ENCODE results near the gene POLR1A.

POLR1A gene

DNA sequence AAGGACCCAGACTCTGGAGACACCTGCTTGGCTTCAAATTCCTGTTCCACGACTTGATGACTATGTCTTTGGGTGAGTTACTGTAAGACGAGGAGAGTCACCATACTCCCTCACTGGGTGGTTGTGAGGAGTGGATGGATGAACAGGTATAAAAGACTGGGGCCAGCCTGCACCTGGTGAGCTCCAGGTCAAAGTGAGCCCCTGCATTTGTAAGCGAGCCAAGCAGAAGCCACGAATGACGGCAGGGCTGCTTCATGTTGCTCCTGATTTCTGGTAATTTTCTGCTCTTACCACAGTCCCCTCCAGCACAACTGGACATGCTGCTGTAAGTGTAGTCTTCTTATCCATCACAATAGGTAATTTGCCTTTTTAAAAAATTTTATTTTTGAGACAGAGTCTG is 86.6 kb downstream of the POLR1A start:
- no peak for DNase-seq

DNA sequence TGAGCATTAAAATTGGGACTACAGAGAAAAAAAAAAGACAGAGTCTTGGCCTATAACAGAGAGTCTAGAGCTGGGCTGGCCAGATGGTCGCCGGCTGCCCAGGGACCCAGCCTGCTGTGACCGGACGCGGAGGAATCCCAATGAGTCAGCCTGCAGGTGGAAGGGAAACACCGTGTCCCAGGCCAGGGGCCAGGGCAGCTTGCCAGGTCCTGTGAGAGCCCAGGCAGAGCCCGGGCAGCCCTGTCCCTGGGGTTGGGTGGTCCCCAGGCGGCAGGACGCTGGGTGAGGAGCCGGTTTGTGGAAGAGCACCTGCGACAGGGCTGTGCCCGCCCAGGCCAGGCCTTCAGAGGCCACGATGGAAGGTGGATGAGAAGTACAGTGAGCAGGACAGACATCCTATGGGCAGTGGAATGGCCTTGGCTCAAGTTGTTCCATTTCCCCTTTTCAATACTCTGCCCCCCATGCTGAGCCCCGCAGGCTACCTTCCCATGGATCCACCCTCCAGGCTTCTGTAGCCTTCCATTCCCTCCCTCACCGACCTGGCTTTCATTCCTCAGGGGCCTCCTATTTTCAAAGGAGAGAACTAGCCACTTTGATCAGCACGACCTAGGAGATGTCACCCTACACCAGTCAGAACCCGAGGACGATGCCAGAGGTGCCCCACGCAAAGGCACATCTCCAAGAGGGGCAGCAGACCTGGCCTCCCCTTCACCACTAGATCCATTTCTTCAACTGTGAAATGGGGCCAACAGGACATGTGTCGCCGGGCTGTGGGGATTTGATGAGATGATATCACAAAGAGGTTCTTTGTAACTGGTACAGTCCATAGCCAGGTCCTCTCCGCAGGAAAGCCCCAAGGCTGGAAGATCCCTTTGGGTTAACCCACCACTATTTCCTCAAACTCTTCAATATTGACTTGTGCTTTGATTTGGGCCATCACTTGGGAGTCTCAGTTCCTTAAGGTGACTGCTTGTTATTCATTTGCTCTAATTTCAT is 87.5 kb downstream of the POLR1A start:
- DNase-seq, result no peak

DNA sequence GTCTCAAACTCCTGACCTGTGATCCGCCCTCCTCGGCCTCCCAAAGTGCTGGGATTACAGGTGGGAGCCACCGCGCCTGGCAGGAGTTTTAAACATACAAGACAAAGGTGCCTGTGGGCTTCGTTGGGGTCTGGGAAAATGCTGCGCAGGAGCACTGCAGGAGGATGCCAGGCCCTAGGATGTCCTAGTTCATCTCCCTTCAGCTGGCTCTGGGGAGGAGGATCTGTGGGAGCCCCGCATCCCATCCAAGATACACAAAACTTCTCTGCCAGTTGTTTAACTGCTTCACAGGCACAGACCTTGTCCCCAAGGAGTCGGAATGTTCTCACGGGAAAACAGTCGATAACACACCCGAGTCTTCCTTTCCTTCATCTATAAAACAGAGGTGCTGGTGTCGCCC is 89.1 kb downstream of the POLR1A start:
- no peak for DNase-seq

DNA sequence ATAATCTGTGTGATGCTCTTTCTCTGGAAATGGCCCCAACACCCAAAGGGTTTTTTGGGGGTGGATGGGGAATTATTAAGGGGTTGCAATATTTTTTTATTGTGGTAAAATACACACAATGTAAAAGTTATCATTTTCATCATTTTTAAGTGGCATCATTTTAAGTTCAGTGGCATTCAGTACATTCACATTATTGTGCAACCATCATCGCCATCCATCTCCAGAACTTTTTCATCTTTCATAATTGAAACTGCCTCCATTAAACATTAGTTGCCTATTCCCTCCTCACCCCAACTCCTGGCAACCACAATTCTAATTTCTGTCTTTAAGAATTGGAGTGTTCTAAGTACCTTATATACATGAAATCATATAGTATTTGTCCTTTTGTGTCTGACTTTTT is 90.0 kb downstream of the POLR1A start:
- no peak for DNase-seq

DNA sequence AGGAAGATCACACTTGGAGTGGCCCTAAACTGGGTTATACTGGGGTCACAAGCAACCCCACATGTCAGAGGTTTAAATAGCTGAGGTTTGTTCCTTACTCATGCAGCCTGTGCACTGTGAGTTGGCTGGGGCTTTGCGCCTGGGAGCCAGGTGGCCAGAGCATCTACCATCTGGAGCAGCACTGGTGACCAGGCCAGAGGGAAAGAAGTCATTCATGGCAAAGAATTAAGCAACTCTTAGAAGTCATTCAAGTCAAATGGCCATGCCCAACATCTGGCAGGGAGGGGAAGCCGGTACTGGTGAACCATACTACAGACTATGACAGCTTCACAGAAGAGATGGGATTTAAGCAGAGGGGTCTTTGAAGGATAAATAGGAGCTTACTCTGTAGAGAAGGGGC is 90.7 kb downstream of the POLR1A start:
- no peak for DNase-seq

DNA sequence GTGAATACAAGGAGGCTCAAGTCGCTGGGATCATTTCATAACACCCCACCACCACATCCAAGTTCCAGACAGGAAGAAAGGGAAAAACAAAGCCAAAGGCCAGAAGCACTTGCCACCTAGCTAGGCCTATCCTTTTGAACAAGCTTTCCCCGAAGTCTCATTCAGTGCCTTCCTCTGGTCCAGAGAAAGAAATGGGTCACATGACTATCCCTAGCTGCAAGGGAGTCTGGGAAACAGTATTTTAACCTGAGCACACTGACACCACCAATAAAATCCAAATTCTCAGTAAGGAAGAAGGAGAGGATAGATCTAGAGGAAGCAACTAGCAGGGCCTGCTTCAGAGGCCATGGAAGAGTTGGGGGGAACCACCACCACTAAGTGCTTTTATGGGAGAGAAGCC is 91.2 kb downstream of the POLR1A start:
- no peak for DNase-seq

DNA sequence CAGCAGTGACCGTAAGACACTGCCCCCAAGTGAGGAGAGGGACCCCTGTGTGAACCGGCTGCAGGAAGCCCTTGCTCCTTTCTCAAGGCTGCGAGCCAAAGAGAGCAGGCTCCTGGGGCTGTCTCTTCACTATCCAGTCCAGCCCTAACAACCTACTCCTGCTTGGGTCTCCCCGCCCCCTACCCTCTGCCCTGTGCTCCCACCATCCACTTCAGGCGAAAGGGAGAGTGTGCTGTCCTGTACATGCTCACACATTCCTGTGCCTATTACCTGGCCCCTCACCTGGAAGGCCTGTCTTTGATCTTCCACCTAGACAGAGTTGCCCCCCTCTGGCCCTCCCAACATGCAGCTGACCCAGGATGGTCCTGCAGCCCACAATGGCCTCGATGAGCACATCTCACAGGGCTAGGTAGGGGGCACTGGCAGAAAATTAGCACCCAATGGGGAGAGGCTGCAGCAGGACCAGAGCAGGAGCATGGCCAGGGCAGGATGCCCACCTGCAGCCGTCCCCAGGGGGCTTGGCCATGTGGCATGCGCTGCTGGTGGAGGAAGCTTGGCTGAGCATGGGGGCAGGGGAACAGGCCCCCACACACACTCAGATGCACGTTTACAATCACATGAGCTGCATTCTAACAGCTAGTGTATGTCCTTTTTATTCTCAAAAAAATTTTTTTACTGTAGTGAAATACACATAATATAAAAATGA is 93.5 kb downstream of the POLR1A start:
- no peak for DNase-seq

DNA sequence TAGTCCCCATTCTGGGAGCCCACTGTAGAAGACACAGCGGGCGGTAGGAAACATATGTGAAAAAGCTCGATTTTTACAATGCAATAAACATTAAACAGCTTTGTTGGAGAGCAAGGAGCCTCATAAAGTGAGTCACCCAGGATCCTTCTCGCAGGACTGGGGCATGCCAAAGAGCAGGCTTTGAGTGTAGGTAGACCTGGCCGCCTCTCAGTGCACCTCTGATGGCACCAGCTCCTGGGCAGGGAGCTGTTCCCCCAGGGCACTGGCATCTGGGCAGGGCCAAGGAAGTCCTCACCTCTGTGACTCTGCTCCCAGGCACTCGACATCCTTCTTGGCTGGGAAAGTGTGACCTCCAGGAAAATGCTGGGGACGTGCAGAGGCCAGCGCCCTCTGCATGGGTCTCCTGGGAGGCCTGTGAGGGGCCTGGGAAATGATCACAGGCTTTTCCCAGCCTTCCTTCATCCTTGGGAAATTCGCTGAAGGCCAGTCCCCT is 94.2 kb downstream of the POLR1A start:
- DNase-seq, result no peak

DNA sequence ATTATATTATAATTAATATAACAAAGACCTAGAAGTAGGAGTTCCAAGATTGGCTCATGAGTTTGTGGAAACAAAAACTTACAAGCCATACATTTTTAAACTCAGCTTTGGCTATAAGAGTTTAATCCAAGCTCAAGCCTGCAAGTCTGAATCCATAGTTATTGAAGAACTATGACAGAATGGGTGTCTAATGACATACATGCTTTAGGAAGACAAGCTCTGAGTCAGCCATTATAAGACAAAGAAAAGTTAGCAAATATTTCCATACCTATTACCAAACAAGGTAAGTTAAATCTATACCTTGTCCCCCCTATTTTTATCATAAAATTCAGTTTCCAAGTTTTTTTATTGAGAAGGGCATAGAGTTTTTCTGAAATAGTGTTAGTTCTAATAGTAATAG is 95.6 kb downstream of the POLR1A start:
- no peak for DNase-seq

DNA sequence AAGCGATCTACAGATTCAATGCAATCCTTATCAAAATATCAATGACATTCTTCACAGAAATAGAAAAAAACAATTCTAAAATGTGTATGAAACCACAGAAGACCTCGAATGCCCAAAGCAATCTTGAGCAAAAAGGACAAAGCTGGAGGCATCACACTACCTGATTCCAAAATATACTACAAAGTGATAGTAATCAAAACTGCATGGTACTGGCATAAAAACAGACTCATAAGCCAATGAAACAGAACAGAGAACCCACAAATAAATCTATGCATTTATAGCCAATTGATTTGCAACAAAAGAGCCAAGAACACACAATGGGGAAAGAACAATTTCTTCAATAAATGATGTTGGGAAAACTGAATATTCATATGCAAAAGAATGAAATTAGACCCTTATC is 99.2 kb downstream of the POLR1A start:
- no peak for DNase-seq

DNA sequence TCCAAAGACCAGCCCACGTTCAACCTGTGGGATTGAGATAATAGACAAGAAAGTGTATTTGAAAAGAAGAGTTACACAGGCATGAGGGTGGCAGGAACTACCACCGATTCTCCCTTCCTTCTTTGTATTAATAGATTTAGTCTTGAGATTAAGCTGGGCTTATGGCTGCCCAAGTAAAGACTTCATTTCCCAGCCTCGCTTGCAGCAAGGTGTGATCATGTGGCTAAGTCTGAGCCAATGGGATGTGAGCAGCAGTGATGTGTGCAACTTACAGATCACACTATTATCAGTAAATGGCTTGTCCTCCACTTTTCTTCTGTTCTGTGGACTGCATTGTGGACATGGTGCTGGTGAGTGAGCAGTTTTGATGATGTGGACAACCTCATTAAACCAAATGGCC is 101.7 kb downstream of the POLR1A start:
- no peak for DNase-seq

DNA sequence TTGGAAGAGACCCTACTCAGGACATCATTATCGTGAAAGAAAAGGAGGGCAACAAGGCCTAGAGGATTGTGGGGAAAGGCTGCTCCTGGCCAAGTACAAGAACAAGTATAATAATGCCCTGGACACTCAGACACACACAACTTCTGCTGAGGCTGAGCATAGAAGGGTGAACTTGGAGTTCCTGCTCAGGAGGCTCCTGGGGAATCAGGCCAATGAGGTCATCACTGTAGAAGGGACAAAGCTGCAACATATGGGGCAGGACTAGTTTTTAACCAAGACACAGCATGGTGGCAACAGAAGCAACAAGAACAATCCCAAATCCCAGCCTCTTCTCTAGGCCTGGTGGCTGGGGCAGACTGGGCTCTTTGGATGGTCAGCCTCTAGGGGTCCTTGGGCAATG is 102.6 kb downstream of the POLR1A start:
- DNase-seq, result no peak

DNA sequence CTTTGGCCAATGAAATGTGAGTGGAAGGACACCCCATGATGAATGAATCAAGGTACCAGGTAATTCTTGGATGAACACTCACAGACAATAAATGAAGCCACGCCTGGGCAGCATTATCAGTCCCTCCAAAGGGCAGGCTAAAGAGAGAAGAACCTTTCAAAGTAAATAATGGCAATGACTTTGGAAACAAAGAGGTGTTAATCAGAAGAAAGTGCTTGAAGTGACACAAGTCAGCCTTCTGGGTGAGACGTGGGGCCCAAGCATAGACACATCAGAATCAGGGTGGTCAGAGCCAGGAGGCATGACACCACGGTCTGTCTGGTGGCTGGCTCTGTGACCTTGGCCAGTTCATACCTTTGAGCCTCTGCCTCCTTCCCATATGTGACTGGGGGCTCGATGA is 103.3 kb downstream of the POLR1A start:
- DNase-seq, result no peak

DNA sequence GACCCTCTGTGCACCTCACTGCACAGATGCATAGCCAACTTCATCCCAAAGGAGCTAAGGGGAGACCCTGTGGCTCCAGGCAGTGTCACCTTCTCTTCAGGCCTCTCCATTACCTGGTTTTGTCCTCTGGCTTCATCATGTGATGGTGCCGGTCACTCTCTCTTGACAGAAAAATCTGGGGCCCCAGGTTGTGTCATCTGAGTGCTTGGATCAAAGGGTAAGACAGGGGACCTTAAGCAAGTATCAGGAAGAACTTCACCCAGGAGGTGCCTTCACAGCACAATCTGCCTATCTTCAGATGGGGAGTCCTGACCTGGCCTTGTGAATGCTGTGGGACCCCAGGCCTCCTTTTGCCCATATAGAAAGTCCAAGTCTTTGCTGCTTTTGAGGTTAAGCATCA is 104.4 kb downstream of the POLR1A start:
- no peak for DNase-seq

DNA sequence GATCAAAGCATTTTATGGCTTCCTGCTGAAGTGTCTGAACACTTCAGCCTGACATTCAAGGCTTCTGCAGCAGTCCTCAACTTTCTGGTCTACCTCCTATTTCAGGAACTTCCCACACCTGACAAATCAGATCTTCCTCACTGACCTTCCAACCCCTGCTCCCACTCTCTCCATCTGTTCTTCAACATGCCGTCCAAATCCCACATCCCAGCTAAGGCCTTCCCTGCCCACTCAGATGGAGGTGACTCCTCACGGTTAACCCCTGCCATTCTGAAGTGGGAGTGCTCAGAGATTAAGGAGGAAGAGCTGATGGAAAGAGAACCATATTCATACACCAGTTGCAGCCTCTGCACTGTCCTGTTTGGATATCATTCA is 104.8 kb downstream of the POLR1A start:
- DNase-seq, result no peak

DNA sequence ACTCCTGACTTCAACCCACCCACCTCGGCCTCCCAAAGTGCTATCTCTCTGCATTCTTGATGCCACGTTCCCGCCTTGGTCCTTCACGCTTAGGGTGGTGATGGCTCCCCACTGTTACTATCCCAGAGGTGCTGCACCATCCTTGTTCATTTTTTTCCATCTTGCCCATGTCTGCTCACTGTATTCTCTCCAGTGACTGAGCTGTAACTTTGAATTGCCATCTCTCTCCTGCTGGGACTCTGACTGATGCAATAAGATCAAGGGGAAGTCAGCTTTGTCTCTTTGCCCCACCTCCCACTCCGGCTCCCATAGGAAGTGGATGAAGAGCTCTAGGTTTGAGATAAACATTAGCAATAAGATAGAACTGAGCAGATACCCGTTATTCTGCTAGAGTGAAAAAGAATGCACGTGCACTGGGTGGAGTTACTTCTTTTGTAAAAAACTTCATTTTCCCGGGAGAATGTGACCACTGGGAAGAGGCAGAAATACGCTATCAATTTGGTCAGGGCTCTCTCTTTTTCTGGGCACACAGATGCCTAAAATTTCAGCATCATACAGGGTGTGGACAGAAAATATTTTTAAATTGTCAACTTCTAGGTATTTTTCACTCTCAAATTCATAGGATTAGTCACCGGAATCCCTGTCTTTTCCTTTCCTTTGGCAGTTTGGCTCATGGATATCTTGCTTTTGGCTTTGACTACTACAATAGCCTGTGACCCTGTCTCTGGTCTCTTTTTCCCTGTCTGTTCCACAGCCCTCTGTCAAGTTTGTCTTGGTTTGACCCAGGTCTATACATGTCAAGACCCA is 105.4 kb downstream of the POLR1A start:
- DNase-seq, result no peak

DNA sequence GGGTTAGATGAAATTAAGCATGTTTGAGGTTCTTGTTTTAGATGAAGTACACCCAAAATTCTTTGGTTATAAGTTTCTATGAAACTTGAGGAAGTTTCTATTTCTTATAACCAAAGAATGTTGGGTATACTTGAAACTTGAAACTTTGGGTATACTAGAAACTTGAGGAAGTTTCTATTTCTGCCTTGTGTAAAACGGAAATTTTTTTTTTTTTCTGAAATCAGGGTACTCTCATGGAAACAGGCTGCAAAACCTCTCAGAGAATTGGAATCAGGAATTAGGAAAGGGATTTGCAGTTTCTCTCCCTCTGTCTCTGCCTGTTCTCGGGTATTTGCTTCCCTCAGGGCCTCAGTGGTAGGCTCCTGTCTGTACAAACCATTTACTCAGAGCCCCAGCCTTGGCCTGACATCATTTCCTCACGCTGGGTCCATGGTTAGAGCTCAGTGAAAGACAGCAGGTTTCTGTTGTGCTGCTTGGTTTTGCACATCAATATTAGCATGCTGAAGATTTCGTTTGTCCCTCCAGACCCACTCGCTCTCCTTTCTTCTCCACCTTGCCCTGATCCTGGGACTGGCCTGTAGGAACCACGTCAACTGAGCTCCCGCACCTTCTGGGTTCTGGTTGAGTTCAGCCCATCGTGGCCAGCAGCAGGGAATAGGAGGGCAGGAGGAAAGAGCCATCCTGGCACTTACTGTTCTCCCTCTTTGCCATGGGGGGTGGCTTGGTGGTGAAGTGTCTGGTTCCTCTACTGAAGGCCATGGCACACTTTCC is 106.4 kb downstream of the POLR1A start:
- peak; percentile 31 for DNase-seq

DNA sequence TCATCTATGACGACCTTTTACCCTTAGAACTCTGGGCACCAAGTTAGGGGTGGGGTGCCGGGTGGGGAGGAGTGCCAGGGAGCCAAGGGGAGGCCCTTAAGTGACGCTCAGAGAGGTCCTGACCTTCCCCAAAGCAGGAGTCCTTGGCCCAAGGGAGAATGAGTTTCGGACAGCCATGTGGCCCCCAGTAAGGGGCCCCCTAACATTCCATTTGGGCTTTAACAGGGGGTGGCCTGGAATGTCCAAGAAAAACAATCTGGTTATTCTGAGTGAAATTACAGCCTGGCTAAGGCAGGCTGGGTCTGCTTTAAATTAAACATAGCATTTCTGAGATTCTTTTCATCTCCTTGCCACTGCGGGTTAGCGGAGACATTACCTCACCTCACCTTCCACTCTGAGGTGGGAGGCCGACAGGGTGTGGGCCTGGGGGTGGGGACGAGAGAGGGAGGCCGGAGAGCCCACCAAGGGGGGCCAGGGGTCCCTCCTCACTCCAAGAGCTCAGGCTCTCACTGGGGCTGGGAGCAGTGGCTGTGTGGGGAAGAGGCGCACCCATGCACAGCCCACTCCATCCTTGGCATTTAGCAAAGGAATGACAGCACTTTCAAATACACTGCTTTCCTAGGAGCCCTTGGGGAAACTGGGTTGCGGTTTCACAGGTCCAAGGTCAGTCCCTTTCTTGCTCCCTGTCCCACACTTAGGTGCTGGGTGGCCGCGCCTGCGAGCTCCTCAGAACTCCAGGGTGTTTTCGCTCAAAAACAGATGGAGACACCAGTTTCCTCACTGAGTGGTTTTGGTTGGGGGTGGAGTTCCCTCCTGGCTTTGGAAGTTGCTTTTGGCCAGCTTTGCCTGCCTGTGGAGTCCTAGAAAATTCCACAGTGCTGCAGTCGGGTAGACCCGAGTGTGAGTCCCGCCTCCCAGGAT is 107.4 kb downstream of the POLR1A start:
- DNase-seq, result no peak

DNA sequence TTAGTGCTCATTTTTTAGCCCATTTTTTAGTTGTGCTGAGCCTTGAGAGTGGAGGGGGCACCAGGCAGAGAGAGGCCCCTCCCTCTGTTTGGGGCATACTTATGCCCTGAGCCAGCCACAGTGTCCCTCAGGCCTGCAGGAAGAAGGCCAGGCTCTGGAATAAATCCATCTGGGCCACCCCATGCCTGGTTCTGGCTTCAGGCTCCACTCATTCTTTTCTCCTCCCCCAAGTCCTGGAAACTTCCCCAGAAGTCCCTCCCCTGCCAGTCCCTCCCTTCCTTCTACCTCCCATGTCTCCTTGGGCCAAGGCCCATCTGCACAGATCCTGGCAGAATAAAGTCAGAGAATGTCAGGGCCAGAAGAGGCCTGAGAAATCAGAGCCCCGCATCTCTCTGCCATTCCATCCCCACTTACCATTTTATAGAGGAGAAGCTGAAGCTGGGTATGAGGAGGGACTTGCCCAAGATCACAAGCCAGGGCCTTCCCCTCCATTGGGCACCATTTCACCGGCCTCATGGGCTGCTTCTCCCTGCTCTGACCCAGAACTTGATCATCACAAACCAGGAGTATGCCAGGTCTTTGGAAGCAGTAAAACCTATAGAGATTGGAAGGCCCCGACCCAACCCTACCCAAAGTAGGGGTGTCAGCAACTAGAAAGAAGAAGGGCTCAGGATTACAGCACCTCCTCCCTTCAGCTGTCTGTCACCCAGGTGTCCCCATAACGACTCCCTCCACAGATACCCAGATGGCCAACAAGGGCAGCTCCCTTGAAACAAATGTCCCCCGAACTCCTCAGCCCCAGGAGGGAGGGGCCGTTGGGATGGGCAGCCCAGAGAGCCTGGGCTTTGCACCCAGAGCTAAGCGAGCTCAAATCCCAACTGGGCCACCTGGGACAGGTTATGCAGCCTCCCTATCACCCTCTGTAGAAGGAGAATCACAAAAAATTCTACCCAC is 108.4 kb downstream of the POLR1A start:
- DNase-seq, result no peak

DNA sequence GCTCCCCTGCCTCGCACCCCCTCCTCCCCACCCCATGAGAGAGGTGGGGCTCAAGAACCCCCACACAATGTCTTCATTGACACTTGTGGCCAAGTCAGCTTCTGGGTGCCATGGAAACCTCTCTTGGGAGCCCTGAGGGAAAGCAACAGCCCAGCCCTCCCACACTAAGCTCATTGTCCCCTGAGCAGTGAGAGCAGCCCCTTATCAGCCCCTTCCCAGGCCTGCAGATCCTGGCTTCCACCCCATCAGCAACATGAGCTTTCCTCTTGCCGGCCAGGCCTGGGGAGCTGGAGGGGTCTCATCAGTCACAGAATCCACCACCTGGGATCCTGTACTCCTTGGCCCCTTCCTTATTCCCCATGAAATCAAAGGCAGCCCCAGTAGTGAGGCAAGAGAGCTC is 109.1 kb downstream of the POLR1A start:
- no peak for DNase-seq
